HUES6 (cell line): ENCODE data around the gene RALGAPB.
"Not testable (repeated sequence)": the region's sequence is repeated elsewhere in the genome, so short reads cannot be mapped to it uniquely, and the experiment has no call there.

ENCODE experiments used
- H3K27ac ChIP-seq: 2 replicates; pipeline ENCODE4 v1.7.0; 2013; ENCODE audit warnings: low read depth, mild to moderate bottlenecking, low read length, inconsistent platforms
- H3K27me3 ChIP-seq: 2 replicates; pipeline ENCODE4 v1.6.1; 2013; ENCODE audit warnings: low read length; ENCODE audit not compliant: control insufficient read depth, insufficient read depth
- H3K36me3 ChIP-seq: 2 replicates; pipeline ENCODE4 v1.6.1; 2013; ENCODE audit warnings: low read length; ENCODE audit not compliant: control insufficient read depth, insufficient read depth
- H3K4me1 ChIP-seq: 2 replicates; pipeline ENCODE4 v1.6.1; 2013; ENCODE audit warnings: low read length; ENCODE audit not compliant: control insufficient read depth, insufficient read depth
- H3K4me3 ChIP-seq: 2 replicates; pipeline ENCODE4 v1.5.1; 2013; ENCODE audit warnings: low read depth, low read length
- H3K9ac ChIP-seq: one replicate; pipeline ENCODE4 v1.6.1; 2013; ENCODE audit warnings: mild to moderate bottlenecking, low read length
- H3K9me3 ChIP-seq: 2 replicates; pipeline ENCODE4 v1.6.1; 2013; ENCODE audit warnings: low read depth, low read length; ENCODE audit not compliant: control insufficient read depth, insufficient read depth

The RALGAPB gene

DNA sequence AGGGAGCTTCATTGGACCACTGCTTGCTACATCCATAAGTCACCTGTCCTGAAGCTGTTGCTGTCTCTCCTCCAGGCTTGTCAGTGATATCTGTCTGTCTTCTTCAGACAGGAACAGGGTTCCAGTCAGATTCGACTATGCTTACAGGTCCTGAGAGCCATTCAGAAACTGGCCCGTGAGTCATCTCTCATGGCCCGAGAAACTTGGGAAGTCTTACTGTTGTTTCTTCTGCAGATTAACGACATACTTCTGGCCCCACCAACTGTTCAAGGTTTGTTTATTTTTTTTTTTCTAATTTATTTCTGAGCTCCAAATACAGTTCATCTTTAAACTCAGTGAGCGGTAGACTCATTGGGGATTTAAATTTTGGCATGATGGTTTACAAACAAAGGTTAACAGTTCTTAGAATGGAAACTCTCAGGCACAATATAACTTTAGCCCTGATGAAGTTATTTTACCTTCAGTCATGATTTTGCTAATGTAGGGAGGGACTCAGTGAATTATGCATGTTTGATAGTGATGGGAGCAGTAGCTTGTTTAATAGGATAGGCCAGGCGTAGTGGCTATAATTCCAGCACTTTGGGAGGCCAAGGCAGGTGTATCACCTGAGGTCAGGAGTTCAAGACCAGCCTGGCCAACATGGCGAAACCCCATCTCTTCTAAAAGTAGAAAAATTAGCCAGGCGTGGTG, 24.7 kb downstream of the RALGAPB start:
- Histone ChIP-seq H3K27ac (no peak overlapping the region), H3K36me3 (peaks cover 86% of the 10 kb centered on the region), H3K4me3 (no peak overlapping the region), H3K9ac (no peak overlapping the region), H3K9me3 (no peaks in the 10 kb centered on the region), H3K27me3 (no peaks in the 10 kb centered on the region), H3K4me1 (no peaks in the 10 kb centered on the region)

DNA sequence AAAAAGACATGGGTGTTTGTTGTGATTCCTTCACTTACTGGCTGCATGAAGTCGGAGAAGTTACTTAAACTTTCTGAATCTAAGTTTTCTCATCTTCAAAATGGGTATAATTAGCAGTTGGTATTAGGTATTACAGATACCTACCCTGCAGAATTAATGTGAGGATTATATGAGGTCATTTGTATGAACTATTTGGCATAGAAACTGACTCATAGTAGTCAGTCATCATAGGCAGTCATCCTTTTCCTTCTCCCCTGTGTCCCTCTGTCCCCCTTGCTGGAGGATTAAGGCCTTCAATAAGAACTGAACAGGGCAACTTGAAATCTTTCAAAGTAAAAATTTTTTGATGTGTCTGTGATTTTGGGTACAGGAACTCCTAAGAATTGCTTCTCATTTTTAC, 26.3 kb downstream of the RALGAPB start:
- no peaks in the 10 kb centered on the region for H3K27me3 ChIP-seq

DNA sequence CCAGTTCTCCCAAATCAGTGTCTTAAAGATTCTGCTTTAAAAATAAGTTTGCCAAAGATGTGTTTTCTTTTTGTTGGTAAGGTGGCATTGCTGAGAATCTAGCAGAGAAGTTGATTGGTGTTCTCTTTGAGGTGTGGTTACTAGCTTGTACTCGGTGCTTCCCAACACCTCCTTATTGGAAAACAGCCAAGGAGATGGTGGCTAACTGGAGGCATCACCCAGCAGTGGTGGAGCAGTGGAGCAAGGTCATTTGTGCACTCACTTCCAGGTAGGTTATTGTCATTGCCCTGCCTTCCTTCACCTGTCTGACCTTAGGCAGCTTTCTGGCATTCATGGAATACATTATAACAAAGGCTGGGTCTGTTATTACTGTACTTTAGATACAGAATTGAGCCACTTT, 26.7 kb downstream of the RALGAPB start:
- peaks cover 81% of the 10 kb centered on the region for H3K36me3 ChIP-seq
- no peaks in the 10 kb centered on the region for H3K9me3 ChIP-seq
- no peak overlapping the region for H3K4me3 ChIP-seq
- H3K27ac ChIP-seq: no peak overlapping the region
- no peaks in the 10 kb centered on the region for H3K4me1 ChIP-seq
- no peak overlapping the region for H3K9ac ChIP-seq
- H3K27me3 ChIP-seq: no peaks in the 10 kb centered on the region

More for the DNA sequence above, 26.3 kb downstream of the RALGAPB start:
- H3K9ac ChIP-seq: no peak overlapping the region
- H3K27ac ChIP-seq: no peak overlapping the region
- H3K9me3 ChIP-seq: no peaks in the 10 kb centered on the region
- H3K4me1 ChIP-seq: no peaks in the 10 kb centered on the region
- H3K36me3 ChIP-seq: peaks cover 80% of the 10 kb centered on the region
- H3K4me3 ChIP-seq: no peak overlapping the region

DNA sequence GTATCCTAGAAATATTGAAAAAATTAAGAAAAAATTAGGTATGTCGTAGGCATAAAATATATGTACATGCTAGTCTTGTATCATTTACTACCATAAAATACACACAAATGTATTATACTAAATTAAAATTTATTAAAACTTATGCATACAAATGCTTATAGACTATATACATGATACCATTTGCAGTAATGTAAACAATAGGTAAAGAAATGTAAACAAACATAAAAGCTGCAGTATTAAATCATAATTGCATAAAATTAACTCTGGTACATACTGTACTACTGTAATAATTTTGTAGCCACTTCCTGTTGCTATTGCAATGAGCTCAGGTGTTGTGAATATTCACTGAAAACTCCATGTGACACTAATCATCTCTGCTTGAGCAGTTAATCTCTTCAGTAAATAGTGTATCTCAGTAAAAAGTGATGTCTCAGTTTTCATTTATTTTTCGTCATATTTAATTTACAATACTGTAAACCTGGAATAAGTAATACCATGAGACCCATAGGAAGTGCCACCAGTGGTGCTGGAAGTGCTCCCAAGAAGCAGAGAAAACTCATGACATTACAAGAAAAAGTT, 29.3 kb downstream of the RALGAPB start:
- Histone ChIP-seq H3K4me3 (no peak overlapping the region), H3K36me3 (peaks cover 67% of the 10 kb centered on the region), H3K9me3 (no peaks in the 10 kb centered on the region), H3K27me3 (no peaks in the 10 kb centered on the region), H3K4me1 (no peaks in the 10 kb centered on the region), H3K27ac (no peak overlapping the region), H3K9ac (no peak overlapping the region)

DNA sequence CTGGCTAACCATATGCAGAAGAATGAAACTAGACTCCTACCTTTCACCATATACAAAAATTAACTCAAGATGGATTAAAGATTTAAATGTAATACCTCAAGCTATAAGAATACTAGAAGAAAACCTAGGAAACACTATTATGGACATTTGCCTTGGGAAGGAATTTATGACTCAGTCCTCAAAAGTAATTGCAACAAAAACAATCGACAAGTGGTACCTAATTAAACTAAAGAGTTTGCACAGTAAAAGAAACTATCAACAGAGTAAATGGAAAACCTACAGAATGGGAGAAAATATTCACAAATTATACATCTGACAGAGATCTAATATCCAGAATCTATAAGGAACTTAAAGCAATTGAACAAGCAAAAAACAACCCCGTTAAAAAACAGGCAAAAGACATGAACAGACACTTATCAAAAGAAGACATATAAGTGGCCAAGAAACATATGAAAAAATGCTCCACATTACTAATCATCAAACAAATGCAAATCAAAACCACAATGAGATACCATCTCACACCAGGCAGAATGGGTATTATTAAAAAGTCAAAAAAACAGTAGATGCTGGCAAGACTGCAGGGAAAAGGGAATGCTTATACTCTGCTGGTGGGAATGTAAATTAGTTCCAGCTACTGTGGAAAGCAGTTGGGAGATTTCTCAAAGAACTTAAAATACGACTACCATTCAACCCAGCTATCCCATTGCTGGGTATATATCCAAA, 31.9 kb downstream of the RALGAPB start:
- H3K27ac ChIP-seq: no peak overlapping the region
- H3K4me3 ChIP-seq: no peak overlapping the region
- H3K36me3 ChIP-seq: peaks cover 52% of the 10 kb centered on the region
- no peak overlapping the region for H3K9ac ChIP-seq
- H3K9me3 ChIP-seq: no peaks in the 10 kb centered on the region
- no peaks in the 10 kb centered on the region for H3K4me1 ChIP-seq
- no peaks in the 10 kb centered on the region for H3K27me3 ChIP-seq

DNA sequence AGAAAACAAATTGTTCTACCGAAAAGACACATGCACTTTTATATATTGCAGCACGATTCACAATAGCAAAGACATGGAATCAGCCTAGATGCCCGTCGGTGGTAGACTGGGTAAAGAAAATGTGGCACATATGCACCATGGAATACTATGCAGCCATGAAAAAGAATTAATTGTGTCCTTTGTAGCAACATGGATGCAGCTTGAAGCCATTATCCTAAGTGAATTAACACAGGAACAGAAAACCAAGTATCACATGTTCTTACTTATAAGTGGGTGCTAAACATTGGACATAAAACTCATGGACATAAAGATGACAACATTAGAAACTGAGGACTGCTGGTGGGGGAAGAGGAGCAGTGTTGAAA, 32.4 kb downstream of the RALGAPB start:
- no peaks in the 10 kb centered on the region for H3K9me3 ChIP-seq
- H3K36me3 ChIP-seq: peaks cover 52% of the 10 kb centered on the region
- H3K27ac ChIP-seq: no peak overlapping the region
- H3K4me3 ChIP-seq: no peak overlapping the region
- no peaks in the 10 kb centered on the region for H3K27me3 ChIP-seq
- H3K9ac ChIP-seq: no peak overlapping the region
- no peaks in the 10 kb centered on the region for H3K4me1 ChIP-seq

DNA sequence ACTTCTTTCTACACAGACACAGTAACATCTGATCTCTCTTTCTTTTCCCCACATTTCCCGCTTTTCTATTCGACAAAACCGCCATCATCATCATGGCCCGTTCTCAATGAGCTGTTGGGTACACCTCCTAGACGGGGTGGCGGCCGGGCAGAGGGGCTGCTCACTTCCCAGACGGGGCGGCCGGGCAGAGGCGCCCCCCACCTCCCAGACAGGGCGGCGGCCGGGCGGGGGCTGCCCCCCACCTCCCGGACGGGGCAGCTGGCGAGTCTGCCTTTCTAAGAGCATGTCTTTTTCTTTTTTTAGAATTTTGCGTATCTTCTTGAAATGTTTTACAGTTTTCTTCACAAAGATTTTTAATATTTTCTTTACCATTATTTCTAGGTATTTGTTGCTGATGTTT, 39.1 kb downstream of the RALGAPB start:
- not testable (repeated sequence) for H3K4me3 ChIP-seq, H3K27me3 ChIP-seq, H3K9me3 ChIP-seq, H3K9ac ChIP-seq, H3K27ac ChIP-seq, H3K4me1 ChIP-seq
- H3K36me3 ChIP-seq: peaks cover 39% of the 10 kb centered on the region

DNA sequence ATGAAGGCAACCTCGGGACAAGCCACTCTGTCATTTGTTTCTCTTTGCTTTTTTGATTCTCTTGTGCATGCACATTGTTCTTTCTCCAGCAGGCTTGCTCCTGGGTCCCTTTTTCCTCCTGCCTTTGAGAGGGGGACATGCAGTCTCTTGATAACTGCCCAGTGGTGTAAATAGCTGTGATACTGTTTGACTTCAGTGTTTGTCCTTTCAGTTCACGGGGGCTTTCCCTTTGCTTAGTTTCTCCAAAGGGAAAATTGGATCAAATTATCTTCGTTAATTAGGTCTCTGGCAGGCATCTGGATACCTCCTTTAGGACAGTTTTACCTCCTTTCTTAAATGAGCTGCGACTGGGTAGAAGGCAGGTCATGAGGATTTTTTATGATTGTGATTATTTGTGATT, 41.5 kb downstream of the RALGAPB start:
- H3K9me3 ChIP-seq: no peaks in the 10 kb centered on the region
- no peaks in the 10 kb centered on the region for H3K4me1 ChIP-seq
- peaks cover 49% of the 10 kb centered on the region for H3K36me3 ChIP-seq
- H3K9ac ChIP-seq: no peak overlapping the region
- H3K4me3 ChIP-seq: no peak overlapping the region
- no peak overlapping the region for H3K27ac ChIP-seq
- H3K27me3 ChIP-seq: no peaks in the 10 kb centered on the region

DNA sequence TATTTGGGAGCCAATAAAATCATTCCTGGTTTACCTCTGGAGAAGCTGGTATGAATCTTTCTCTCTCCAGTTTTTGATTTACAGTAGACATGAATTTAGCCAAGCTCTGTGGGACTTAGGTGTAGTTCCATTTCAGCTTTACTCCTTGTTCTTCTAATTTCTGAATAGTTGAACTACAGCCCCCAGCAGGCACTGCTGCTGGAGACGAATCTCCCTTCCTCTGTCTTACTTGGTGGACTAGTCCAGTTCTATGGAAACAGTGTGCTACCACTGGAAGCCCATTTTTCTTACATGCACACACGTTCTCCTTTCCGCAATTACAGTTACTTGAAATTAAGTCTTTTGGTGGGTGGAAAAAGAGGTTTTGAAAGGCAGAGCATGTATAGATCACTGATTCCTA, 42.3 kb downstream of the RALGAPB start:
- H3K4me3 ChIP-seq: no peak overlapping the region
- H3K36me3 ChIP-seq: peaks cover 46% of the 10 kb centered on the region
- no peaks in the 10 kb centered on the region for H3K27me3 ChIP-seq
- no peak overlapping the region for H3K9ac ChIP-seq
- no peaks in the 10 kb centered on the region for H3K9me3 ChIP-seq
- H3K4me1 ChIP-seq: peaks cover 5% of the 10 kb centered on the region; the same call in 1 of the 2 replicates
- H3K27ac ChIP-seq: no peak overlapping the region

DNA sequence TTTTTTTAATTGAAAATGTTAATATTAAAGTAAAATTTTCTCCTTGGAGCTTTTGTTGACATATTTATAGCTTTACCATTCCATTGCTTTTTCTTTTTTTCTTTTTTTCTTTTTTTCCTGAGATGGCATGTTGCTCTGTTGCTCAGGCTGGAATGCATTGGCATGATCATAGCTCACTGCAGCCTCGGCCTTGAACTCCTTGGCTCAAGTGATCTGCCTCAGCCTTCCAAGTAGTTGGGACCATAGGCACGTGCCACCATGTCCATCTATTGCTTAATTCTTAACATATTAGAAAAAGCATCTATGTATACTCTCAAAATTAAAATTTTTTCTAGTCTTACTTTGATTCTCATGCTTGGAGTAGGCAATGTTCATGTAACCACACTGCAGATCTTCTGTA, 43.0 kb downstream of the RALGAPB start:
- no peak overlapping the region for H3K9ac ChIP-seq
- no peaks in the 10 kb centered on the region for H3K9me3 ChIP-seq
- no peaks in the 10 kb centered on the region for H3K27me3 ChIP-seq
- peaks cover 5% of the 10 kb centered on the region; the same call in 1 of the 2 replicates for H3K4me1 ChIP-seq
- no peak overlapping the region for H3K4me3 ChIP-seq
- H3K36me3 ChIP-seq: peaks cover 41% of the 10 kb centered on the region
- no peak overlapping the region for H3K27ac ChIP-seq

DNA sequence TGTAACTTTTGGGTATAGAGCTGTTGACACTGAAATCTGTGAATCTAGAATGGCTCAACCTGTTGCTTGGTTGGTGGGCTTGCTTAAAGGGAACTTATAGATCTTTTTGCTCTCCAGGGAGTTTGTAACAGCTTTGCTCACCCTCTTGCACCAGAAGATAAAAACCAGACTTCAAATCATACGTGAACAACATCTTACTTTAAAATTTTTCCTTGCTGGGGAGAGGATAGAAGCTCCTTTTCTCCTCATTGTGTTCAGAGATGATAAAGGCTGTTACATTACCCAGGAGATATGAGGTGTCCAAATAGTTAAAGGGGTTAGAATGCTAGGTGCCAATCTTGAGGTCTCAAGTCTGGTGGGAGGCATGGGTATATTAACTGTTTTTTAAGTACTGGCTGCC, 46.8 kb downstream of the RALGAPB start:
- no peaks in the 10 kb centered on the region for H3K9me3 ChIP-seq
- H3K9ac ChIP-seq: no peak overlapping the region
- no peak overlapping the region for H3K4me3 ChIP-seq
- peaks cover 5% of the 10 kb centered on the region; the same call in 1 of the 2 replicates for H3K4me1 ChIP-seq
- peaks cover 59% of the 10 kb centered on the region for H3K36me3 ChIP-seq
- H3K27me3 ChIP-seq: no peaks in the 10 kb centered on the region
- no peak overlapping the region for H3K27ac ChIP-seq
